Caco-2 (cell line): ENCODE results near the gene ADCY10. TPM values are rescaled to one million over a fixed set of nuclear protein-coding genes. Genes with fewer than 3 reads are reported as not detected.

ENCODE experiments used
- BruUV-seq: library from RNA; stranded (reverse); fragments of 400-500 nt; replicated peaks from 2 replicates; lab custom pipeline; 2021; lab: Mats Ljungman, UMichigan
- CTCF ChIA-PET: fragments of 300-600 bp; sonication (Branson Sonifier 250); formaldehyde crosslinking; loops from one replicate; lab custom pipeline; 2022; ENCODE audit warnings: antibody characterized with exemption; lab: Charles Lee
- POLR2A ChIA-PET: fragments of 300-600 bp; sonication (Branson Sonifier 250); formaldehyde crosslinking; loops from one replicate; lab custom pipeline; 2022; ENCODE audit warnings: antibody characterized with exemption; lab: Charles Lee
- DNase-seq, 2 experiments: peaks; one replicate each; pipeline versions ENCODE4 v3.0.0 to v3.0.0-alpha.2; 2020 to 2022
- H3K27me3 ChIP-seq: replicated peaks from 2 replicates; pipeline ENCODE4 v1.6.0; 2011; ENCODE audit warnings: low read length; ENCODE audit not compliant: control insufficient read depth, insufficient read depth
- H3K36me3 ChIP-seq: 2 replicates; pipeline ENCODE4 v1.5.1; 2011; ENCODE audit warnings: low read length; ENCODE audit not compliant: control insufficient read depth, insufficient read depth
- H3K4me1 ChIP-seq: fragments of 250-450 bp; sonication (Bioruptor Pico); 2 replicates; pipeline ENCODE4 v1.5.1; 2020; ENCODE audit warnings: mild to moderate bottlenecking
- H3K4me3 ChIP-seq: 2 replicates; pipeline ENCODE4 v1.5.1; 2011; ENCODE audit warnings: low read depth, mild to moderate bottlenecking, control low read depth, low read length
- H3K9me3 ChIP-seq: fragments of 250-450 bp; sonication (Bioruptor Pico); 2 replicates; pipeline ENCODE4 v1.5.1; 2020; ENCODE audit warnings: mild to moderate bottlenecking, moderate library complexity
- H3K27ac Mint-ChIP-seq: one replicate; pipeline ENCODE4 v1.8.0; 2022; ENCODE audit warnings: mixed read lengths; ENCODE audit not compliant: unreplicated experiment
- H3K27me3 Mint-ChIP-seq: one replicate; pipeline ENCODE4 v1.8.0; 2022; ENCODE audit warnings: mixed read lengths; ENCODE audit not compliant: insufficient read depth, unreplicated experiment
- H3K36me3 Mint-ChIP-seq: one replicate; pipeline ENCODE4 v1.8.0; 2022; ENCODE audit warnings: mild to moderate bottlenecking, mixed read lengths; ENCODE audit not compliant: insufficient read depth, unreplicated experiment
- H3K4me1 Mint-ChIP-seq: one replicate; pipeline ENCODE4 v1.8.0; 2022; ENCODE audit warnings: low read depth, mixed read lengths; ENCODE audit not compliant: unreplicated experiment
- H3K4me3 Mint-ChIP-seq: one replicate; pipeline ENCODE4 v1.8.0; 2022; ENCODE audit warnings: mild to moderate bottlenecking, moderate library complexity, mixed read lengths; ENCODE audit not compliant: unreplicated experiment
- H3K9me3 Mint-ChIP-seq: one replicate; pipeline ENCODE4 v1.8.0; 2022; ENCODE audit warnings: mixed read lengths; ENCODE audit not compliant: unreplicated experiment
- CTCF ChIP-seq, 2 experiments: fragments of 200-600 bp in 1 of 2; IDR thresholded peaks; 1 replicate in 1 of 2; 2 replicates in 1 of 2; pipeline versions ENCODE4 v1.5.1 to v1.8.0; 2011 to 2022; ENCODE audit warnings: antibody characterized with exemption in 1 of 2, control low read depth in 1 of 2, inconsistent platforms in 1 of 2, low read depth in 1 of 2, low read length in 1 of 2, mild to moderate bottlenecking in 1 of 2, moderate library complexity in 1 of 2; ENCODE audit not compliant: insufficient read depth in 1 of 2, severe bottlenecking in 1 of 2, unreplicated experiment in 1 of 2
- intact Hi-C: fragments of 100-400 bp; cut with micrococcal nuclease; formaldehyde crosslinking; loops from one replicate; pipeline ENCODE4 v1.10.0; 2022; ENCODE audit not compliant: unreplicated experiment
- total RNA-seq: library from RNA; stranded (reverse); gene quantifications from 2 replicates; pipeline ENCODE4 v1.2.3, GENCODE V29; 2022

ADCY10 gene
- total RNA-seq, 1 experiment from 2014 or later: 1.7 TPM

- peaks cover 25% of the 10 kb centered on the region for H3K4me1 Mint-ChIP-seq
- intact Hi-C loops: loop anchor here (5.0 kb wide), 1 partner anchor 107 kb away; no protein-coding TSS in a partner anchor
- no TSS peak for BruUV-seq
- ChIA-PET POLR2A (no interaction called here), CTCF (no interaction called here)
- H3K9me3 Mint-ChIP-seq: peaks cover 12% of the 10 kb centered on the region
- H3K4me1 ChIP-seq: peaks cover 27% of the 10 kb centered on the region
- H3K27me3 Mint-ChIP-seq: no peaks in the 10 kb centered on the region
- H3K27ac Mint-ChIP-seq: peak overlapping the region; percentile 43
- no peak overlapping the region for H3K4me3 Mint-ChIP-seq
- no peak for DNase-seq
- H3K9me3 ChIP-seq: 0 out of 2 replicates have a peak, but pooled peaks cover 6% of the 10 kb centered on the region
- H3K36me3 ChIP-seq: no peaks in the 10 kb centered on the region
- no peak for TF ChIP-seq CTCF (IDR thresholded peaks at IDR 0.05; ENCODE audit: insufficient read depth in 1 of 2, low read depth in 1 of 2, low read length in 1 of 2, severe bottlenecking in 1 of 2, unreplicated experiment in 1 of 2)
- H3K4me3 ChIP-seq: no peak overlapping the region
- no peaks in the 10 kb centered on the region for H3K36me3 Mint-ChIP-seq
- no peaks in the 10 kb centered on the region for H3K27me3 ChIP-seq
These were observed 93.9 kb downstream of the ADCY10 start for GRCh38 chr1:167819849-167820683.

DNA sequence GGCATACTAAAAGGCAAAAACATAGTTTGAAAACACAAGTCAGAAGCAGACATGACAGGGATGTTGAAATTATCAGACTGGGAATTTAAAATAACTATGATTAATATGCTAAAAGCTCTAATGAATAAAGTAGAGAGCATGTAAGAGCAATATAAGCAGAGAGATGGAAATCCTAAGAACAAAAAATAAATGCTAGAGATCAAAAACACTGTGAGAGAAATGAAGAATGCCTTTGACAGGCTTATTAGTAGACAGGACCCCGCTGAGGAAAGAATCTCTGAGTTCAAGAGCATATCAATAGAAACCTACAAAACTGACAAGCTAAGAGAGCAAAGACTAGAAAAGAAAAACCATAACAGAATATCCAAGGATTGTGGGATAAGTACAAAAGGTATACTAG is 98.3 kb downstream of the ADCY10 start:
- H3K9me3 Mint-ChIP-seq: peaks cover 27% of the 10 kb centered on the region
- ChIA-PET CTCF (no interaction called here), POLR2A (no interaction called here)
- peaks cover 10% of the 10 kb centered on the region for H3K4me1 ChIP-seq
- no peaks in the 10 kb centered on the region for H3K27me3 Mint-ChIP-seq
- H3K27me3 ChIP-seq: no peaks in the 10 kb centered on the region
- H3K36me3 Mint-ChIP-seq: no peaks in the 10 kb centered on the region
- H3K27ac Mint-ChIP-seq: no peak overlapping the region
- peaks cover 9% of the 10 kb centered on the region; the same call in 1 of the 2 replicates for H3K9me3 ChIP-seq
- TF ChIP-seq CTCF (IDR thresholded peaks at IDR 0.05; ENCODE audit: insufficient read depth in 1 of 2, low read depth in 1 of 2, low read length in 1 of 2, severe bottlenecking in 1 of 2, unreplicated experiment in 1 of 2): no peak
- no peaks in the 10 kb centered on the region for H3K36me3 ChIP-seq
- H3K4me3 ChIP-seq: no peak overlapping the region
- no peak for DNase-seq
- intact Hi-C loops: no loop called here
- BruUV-seq: no TSS peak
- peaks cover 1% of the 10 kb centered on the region for H3K4me1 Mint-ChIP-seq
- no peak overlapping the region for H3K4me3 Mint-ChIP-seq

DNA sequence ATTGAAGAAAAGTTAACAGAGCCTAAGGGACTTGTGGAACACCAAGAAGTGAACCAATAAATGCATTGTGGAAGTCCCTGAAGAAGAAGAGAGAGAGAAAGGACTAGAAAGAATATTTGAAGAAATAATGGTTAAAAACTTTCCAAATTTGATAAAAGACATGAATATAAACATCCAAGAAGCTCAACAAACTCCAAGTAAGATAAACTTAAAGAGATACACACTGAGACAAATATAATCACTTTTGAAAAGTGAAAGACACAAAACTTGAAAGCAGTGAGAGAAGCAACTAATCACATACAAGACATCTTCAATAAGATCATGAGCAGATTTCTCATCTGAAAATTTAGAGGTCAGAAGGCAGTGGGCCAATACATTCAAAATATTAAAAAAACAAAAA is 101.0 kb downstream of the ADCY10 start:
- ChIA-PET POLR2A (no interaction called here), CTCF (no interaction called here)
- Mint-ChIP-seq H3K36me3 (no peaks in the 10 kb centered on the region), H3K27me3 (no peaks in the 10 kb centered on the region), H3K9me3 (peaks cover 27% of the 10 kb centered on the region), H3K27ac (no peak overlapping the region), H3K4me1 (no peaks in the 10 kb centered on the region), H3K4me3 (no peak overlapping the region)
- Histone ChIP-seq H3K36me3 (no peaks in the 10 kb centered on the region), H3K4me3 (no peak overlapping the region), H3K9me3 (peaks cover 9% of the 10 kb centered on the region; the same call in 1 of the 2 replicates), H3K27me3 (no peaks in the 10 kb centered on the region), H3K4me1 (peaks cover 10% of the 10 kb centered on the region)
- intact Hi-C loops: no loop called here
- DNase-seq: no peak
- BruUV-seq: no TSS peak
- TF ChIP-seq CTCF (IDR thresholded peaks at IDR 0.05; ENCODE audit: insufficient read depth in 1 of 2, low read depth in 1 of 2, low read length in 1 of 2, severe bottlenecking in 1 of 2, unreplicated experiment in 1 of 2): no peak
